Naive B cell (primary cell): ENCODE results near the gene TAS1R1. TPM values are rescaled to one million over a fixed set of nuclear protein-coding genes. Genes with fewer than 3 reads are reported as not detected.
"Not testable (repeated sequence)": the region's sequence is repeated elsewhere in the genome, so short reads cannot be mapped to it uniquely, and the experiment has no call there.

Source experiments
- ATAC-seq, 2 donors: fragments of 150-1000 bp; cut with Tn5 transposase; 2 replicates each; pipeline ENCODE4 v1.10.0; 2021; ENCODE audit warnings: low read depth in 2 of 2, mild to moderate bottlenecking in 2 of 2, moderate library complexity in 2 of 2
- DNase-seq: peaks from one replicate; pipeline ENCODE4 v3.0.0; 2022
- H3K27ac Mint-ChIP-seq, 6 donors: one replicate each; pipeline ENCODE4 v1.8.0; 2020 to 2022; ENCODE audit warnings: mild to moderate bottlenecking in 6 of 6, mixed read lengths in 6 of 6, moderate library complexity in 5 of 6, inconsistent platforms in 2 of 6
- H3K27me3 Mint-ChIP-seq, 3 donors: one replicate each; pipeline ENCODE4 v1.8.0; 2021 to 2022; ENCODE audit warnings: mixed read lengths in 3 of 3, mild to moderate bottlenecking in 1 of 3
- H3K36me3 Mint-ChIP-seq, 2 donors: one replicate each; pipeline ENCODE4 v1.8.0; 2020 to 2022; ENCODE audit warnings: mixed read lengths in 2 of 2, inconsistent platforms in 1 of 2, mild to moderate bottlenecking in 1 of 2
- H3K4me1 Mint-ChIP-seq, 3 donors: one replicate each; pipeline ENCODE4 v1.8.0; 2020 to 2022; ENCODE audit warnings: mixed read lengths in 3 of 3, inconsistent platforms in 1 of 3, mild to moderate bottlenecking in 1 of 3, moderate library complexity in 1 of 3
- H3K4me3 Mint-ChIP-seq, 8 donors: one replicate each; pipeline ENCODE4 v1.8.0; 2020 to 2022; ENCODE audit warnings: mild to moderate bottlenecking in 8 of 8, mixed read lengths in 8 of 8, moderate library complexity in 8 of 8, inconsistent platforms in 2 of 8
- H3K9me3 Mint-ChIP-seq, 7 donors: one replicate each; pipeline ENCODE4 v1.8.0; 2020 to 2022; ENCODE audit warnings: mixed read lengths in 7 of 7, mild to moderate bottlenecking in 5 of 7, inconsistent platforms in 2 of 7, moderate library complexity in 1 of 7
- polyA plus RNA-seq, 6 donors: library from polyadenylated mRNA; unstranded; fragments of 300-500 nt; fragmentation: Illumina TruSeq; gene quantifications; one replicate each; pipeline ENCODE4 v1.2.3, GENCODE V29; 2021; ENCODE audit warnings: low read depth in 6 of 6

The TAS1R1 gene
- polyA plus RNA-seq, 6 donors from 2014 or later = 0.16 to 0.22 TPM; not detected in 4

GRCh38 chr1:6531996-6532395 lies 23.1 kb upstream of the TAS1R1 start:
- Mint-ChIP-seq H3K9me3 (no peaks in the 10 kb centered on the region), H3K4me1 (peaks cover 4 to 17% (median 12%) of the 10 kb centered on the region in 3 donors), H3K36me3 (peaks cover 15 to 17% of the 10 kb centered on the region in 2 donors), H3K27ac (no peak overlapping the region), H3K4me3 (no peak overlapping the region), H3K27me3 (no peaks in the 10 kb centered on the region)
- ATAC-seq (no peak), DNase-seq (no peak)

- Mint-ChIP-seq H3K4me3 (no peak overlapping the region), H3K36me3 (peaks cover 7 to 17% of the 10 kb centered on the region in 2 donors), H3K4me1 (peaks cover 4 to 12% (median 11%) of the 10 kb centered on the region in 3 donors), H3K9me3 (no peaks in the 10 kb centered on the region), H3K27ac (peak overlapping the region in 2 of 6 donors; percentile 33 to 41), H3K27me3 (no peaks in the 10 kb centered on the region)
- DNase-seq = no peak
- no peak for ATAC-seq
Measured at GRCh38 chr1:6534248-6534822, 20.8 kb upstream of the TAS1R1 start.

GRCh38 chr1:6535214-6535613 lies 19.9 kb upstream of the TAS1R1 start:
- Mint-ChIP-seq H3K27ac (peak overlapping the region in 1 of 6 donors; percentile 80), H3K27me3 (no peaks in the 10 kb centered on the region), H3K4me3 (peak overlapping the region in 1 of 8 donors; percentile 30), H3K36me3 (peaks cover 7 to 21% of the 10 kb centered on the region in 2 donors), H3K9me3 (no peaks in the 10 kb centered on the region), H3K4me1 (peaks cover 4 to 12% (median 11%) of the 10 kb centered on the region in 3 donors)
- ATAC-seq = no peak
- no peak for DNase-seq

GRCh38 chr1:6536291-6536690 lies 18.8 kb upstream of the TAS1R1 start:
- Mint-ChIP-seq H3K4me1 (peaks cover 4 to 12% (median 11%) of the 10 kb centered on the region in 3 donors), H3K27me3 (no peaks in the 10 kb centered on the region), H3K27ac (no peak overlapping the region), H3K9me3 (no peaks in the 10 kb centered on the region), H3K36me3 (peaks cover 7 to 21% of the 10 kb centered on the region in 2 donors), H3K4me3 (no peak overlapping the region)
- no peak for ATAC-seq
- DNase-seq = no peak

- peak overlapping the region in 1 of 8 donors; percentile 29 for H3K4me3 Mint-ChIP-seq
- H3K4me1 Mint-ChIP-seq = peaks cover 4 to 11% (median 9%) of the 10 kb centered on the region in 3 donors
- H3K9me3 Mint-ChIP-seq = no peaks in the 10 kb centered on the region
- peak overlapping the region in 2 of 6 donors; percentile 22 to 39 for H3K27ac Mint-ChIP-seq
- DNase-seq = no peak
- no peaks in the 10 kb centered on the region for H3K27me3 Mint-ChIP-seq
- ATAC-seq = no peak
- H3K36me3 Mint-ChIP-seq = peaks cover 0 to 9% of the 10 kb centered on the region in 2 donors
Measured at GRCh38 chr1:6538956-6539355, 16.2 kb upstream of the TAS1R1 start.

- Mint-ChIP-seq H3K4me3 (peak overlapping the region in 1 of 8 donors; percentile 8), H3K27ac (peak overlapping the region in 3 of 6 donors; percentile 6 to 74 (median 74)), H3K27me3 (no peaks in the 10 kb centered on the region), H3K36me3 (peaks cover 10 to 25% of the 10 kb centered on the region in 2 donors), H3K4me1 (peaks cover 17 to 20% (median 19%) of the 10 kb centered on the region in 3 donors), H3K9me3 (no peaks in the 10 kb centered on the region)
- DNase-seq (no peak), ATAC-seq (no peak)
Measured at GRCh38 chr1:6544831-6545230, 10.3 kb upstream of the TAS1R1 start.

GRCh38 chr1:6545276-6546112 lies 9.6 kb upstream of the TAS1R1 start:
- Mint-ChIP-seq H3K36me3 (peaks cover 10 to 25% of the 10 kb centered on the region in 2 donors), H3K27ac (peak overlapping the region in 5 of 6 donors; percentile 22 to 74 (median 43)), H3K27me3 (no peaks in the 10 kb centered on the region), H3K4me1 (peaks cover 19 to 20% (median 20%) of the 10 kb centered on the region in 3 donors), H3K9me3 (no peaks in the 10 kb centered on the region), H3K4me3 (peak overlapping the region in 6 of 8 donors; percentile 3 to 63 (median 11))
- ATAC-seq (no peak), DNase-seq (no peak)

- H3K9me3 Mint-ChIP-seq = no peaks in the 10 kb centered on the region
Measured at GRCh38 chr1:6546326-6546725, 8.8 kb upstream of the TAS1R1 start.

GRCh38 chr1:6547301-6547700 lies 7.8 kb upstream of the TAS1R1 start:
- Mint-ChIP-seq H3K4me3 (peak overlapping the region in 2 of 8 donors; percentile 26 to 30), H3K36me3 (peaks cover 10 to 25% of the 10 kb centered on the region in 2 donors)

More at GRCh38 chr1:6546326-6546725, 8.8 kb upstream of the TAS1R1 start:
- H3K4me3 Mint-ChIP-seq = peak overlapping the region in 3 of 8 donors; percentile 2 to 26 (median 22)
- DNase-seq = no peak
- H3K27ac Mint-ChIP-seq = peak overlapping the region in 4 of 6 donors; percentile 1 to 70 (median 34)
- H3K4me1 Mint-ChIP-seq = peaks cover 19 to 20% (median 20%) of the 10 kb centered on the region in 3 donors
- ATAC-seq = no peak
- peaks cover 10 to 25% of the 10 kb centered on the region in 2 donors for H3K36me3 Mint-ChIP-seq
- H3K27me3 Mint-ChIP-seq = no peaks in the 10 kb centered on the region

GRCh38 chr1:6554031-6554906 lies 838 bp upstream of the TAS1R1 start, which contains the start of gene NOL9:
Gene NOL9 (minus strand): TSS chr1:6554513. CDS start chr1:6554502, 11 bp downstream.
- Mint-ChIP-seq H3K27ac (peak within 1 kb of the TSS; percentile 61 to 87 (median 78)), H3K4me3 (peak within 1 kb of the TSS; percentile 78 to 92 (median 88)), H3K36me3 (no peaks in the 10 kb centered on the region), H3K9me3 (no peaks in the 10 kb centered on the region), H3K27me3 (no peaks in the 10 kb centered on the region), H3K4me1 (peaks cover 11 to 31% (median 11%) of the 10 kb centered on the region in 3 donors)
- ATAC-seq (peak; percentile 99), DNase-seq (peak; percentile 95)

More at GRCh38 chr1:6547301-6547700, 7.8 kb upstream of the TAS1R1 start:
- peaks cover 20 to 23% (median 23%) of the 10 kb centered on the region in 3 donors for H3K4me1 Mint-ChIP-seq
- peak overlapping the region in 3 of 6 donors; percentile 73 to 88 (median 84) for H3K27ac Mint-ChIP-seq
- no peaks in the 10 kb centered on the region for H3K9me3 Mint-ChIP-seq
- H3K27me3 Mint-ChIP-seq = no peaks in the 10 kb centered on the region
- no peak for ATAC-seq
- DNase-seq = no peak

GRCh38 chr1:6557597-6557996 lies 2.5 kb downstream of the TAS1R1 start:
- no peak for ATAC-seq
- H3K27ac Mint-ChIP-seq = peak overlapping the region in 1 of 6 donors; percentile 51
- H3K4me1 Mint-ChIP-seq = peaks cover 6 to 24% (median 10%) of the 10 kb centered on the region in 3 donors
- no peaks in the 10 kb centered on the region for H3K9me3 Mint-ChIP-seq
- peaks cover 0 to 8% (median 0%) of the 10 kb centered on the region in 3 donors for H3K27me3 Mint-ChIP-seq
- no peaks in the 10 kb centered on the region for H3K36me3 Mint-ChIP-seq
- peak overlapping the region in 1 of 8 donors; percentile 68 for H3K4me3 Mint-ChIP-seq
- DNase-seq = no peak

GRCh38 chr1:6559161-6559560 lies 4.1 kb downstream of the TAS1R1 start:
- DNase-seq, ATAC-seq: not testable (repeated sequence)
- H3K4me3 Mint-ChIP-seq = peak overlapping the region in 1 of 8 donors; percentile 21

More at GRCh38 chr1:6559161-6559560, 4.1 kb downstream of the TAS1R1 start:
- not testable (repeated sequence) for H3K27ac Mint-ChIP-seq, H3K9me3 Mint-ChIP-seq, H3K27me3 Mint-ChIP-seq, H3K36me3 Mint-ChIP-seq
- peaks cover 0 to 14% (median 5%) of the 10 kb centered on the region in 3 donors for H3K4me1 Mint-ChIP-seq
